HG02763 (cell line): ENCODE data around the gene SIAH3.

Source experiments
- ATAC-seq: cut with Tn5 transposase; IDR thresholded peaks from one replicate; pipeline ENCODE4 v1.9.1; 2021; ENCODE audit warnings: mild to moderate bottlenecking, moderate library complexity; ENCODE audit not compliant: unreplicated experiment

The SIAH3 gene

GRCh38 chr13:45744979-45745378 lies 106.6 kb downstream of the SIAH3 start:
- ATAC-seq = no peak

GRCh38 chr13:45742985-45743384 lies 108.6 kb downstream of the SIAH3 start:
- ATAC-seq = no peak

GRCh38 chr13:45737571-45738017 lies 114.0 kb downstream of the SIAH3 start:
- ATAC-seq = no peak

- ATAC-seq = no peak
Observed at GRCh38 chr13:45733361-45733760, 118.2 kb downstream of the SIAH3 start.

- ATAC-seq = no peak
Observed at GRCh38 chr13:45732916-45733315, 118.6 kb downstream of the SIAH3 start.

- no peak for ATAC-seq
Observed at GRCh38 chr13:45731455-45731854, 120.1 kb downstream of the SIAH3 start.

GRCh38 chr13:45728759-45729158 lies 122.8 kb downstream of the SIAH3 start:
- ATAC-seq = no peak
